GM10266 (cell line): ENCODE results near the gene ABCC2.

Experiments
- DNase-seq: peaks from one replicate; pipeline ENCODE4 v3.0.0; 2012; ENCODE audit errors: extremely low spot score
- CTCF ChIP-seq: IDR thresholded peaks from 2 replicates; pipeline ENCODE4 v1.5.1; 2012; ENCODE audit warnings: mild to moderate bottlenecking, low read depth; ENCODE audit not compliant: control insufficient read depth, insufficient read depth; ENCODE audit errors: missing control alignments

The ABCC2 gene

DNA sequence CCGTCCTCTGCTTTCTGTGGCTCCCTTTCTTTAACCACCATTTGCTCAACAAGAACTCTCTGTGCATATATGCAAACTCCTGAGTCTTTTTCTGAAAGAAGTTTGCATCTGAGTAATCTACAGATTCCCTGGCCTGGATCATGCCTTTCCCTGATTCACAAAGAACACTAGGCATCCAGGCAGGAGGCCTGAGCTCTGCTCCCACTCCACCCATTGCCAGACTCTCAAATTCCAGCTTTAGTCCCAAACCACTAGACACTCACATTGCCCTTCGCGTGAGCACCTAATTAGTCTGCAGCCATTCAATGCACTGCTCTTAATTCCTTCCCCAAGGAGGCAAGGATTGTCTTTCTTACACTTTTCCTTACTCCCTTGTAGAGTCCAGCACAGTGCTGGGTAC, 60.9 kb downstream of the ABCC2 start:
- no peak for DNase-seq

GRCh38 chr10:99844433-99844955, 62.1 kb downstream of the ABCC2 start:
- no peak for TF ChIP-seq CTCF
- DNase-seq, result no peak

More for the DNA sequence above, 60.9 kb downstream of the ABCC2 start:
- no peak for TF ChIP-seq CTCF

DNA sequence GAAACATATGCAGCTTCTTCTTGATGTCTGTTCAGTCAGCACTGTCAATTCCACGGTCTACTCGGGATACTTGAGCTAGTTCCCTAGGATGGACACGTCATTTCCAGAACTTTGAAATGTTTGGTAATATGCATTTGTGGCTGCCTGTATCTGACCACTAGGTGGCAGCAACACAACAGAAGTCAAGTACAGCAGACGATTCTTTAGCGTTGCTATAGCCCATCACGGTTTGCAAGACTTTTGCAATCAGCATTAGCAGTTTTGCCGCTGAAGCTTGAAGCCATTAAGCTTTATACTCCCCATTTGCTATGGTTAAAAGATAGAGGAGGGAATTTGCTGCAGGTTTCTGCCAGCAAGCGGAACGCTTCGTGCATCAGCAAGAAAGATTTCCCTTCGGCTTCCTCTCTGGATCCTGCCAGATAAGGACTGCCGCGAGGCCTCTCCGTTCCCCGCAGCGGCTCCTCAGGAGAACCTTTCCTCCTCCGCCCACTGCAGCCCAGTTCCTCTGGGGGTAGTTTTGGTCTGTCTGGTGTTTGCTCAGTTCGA, 63.5 kb downstream of the ABCC2 start:
- TF ChIP-seq CTCF, result peak; percentile 95
- DNase-seq, result peak; percentile 71

GRCh38 chr10:99849057-99849456, 66.6 kb downstream of the ABCC2 start:
- no peak for DNase-seq
- no peak for TF ChIP-seq CTCF

- DNase-seq, result no peak
- no peak for TF ChIP-seq CTCF
These were observed 67.1 kb downstream of the ABCC2 start for GRCh38 chr10:99849536-99849935.

DNA sequence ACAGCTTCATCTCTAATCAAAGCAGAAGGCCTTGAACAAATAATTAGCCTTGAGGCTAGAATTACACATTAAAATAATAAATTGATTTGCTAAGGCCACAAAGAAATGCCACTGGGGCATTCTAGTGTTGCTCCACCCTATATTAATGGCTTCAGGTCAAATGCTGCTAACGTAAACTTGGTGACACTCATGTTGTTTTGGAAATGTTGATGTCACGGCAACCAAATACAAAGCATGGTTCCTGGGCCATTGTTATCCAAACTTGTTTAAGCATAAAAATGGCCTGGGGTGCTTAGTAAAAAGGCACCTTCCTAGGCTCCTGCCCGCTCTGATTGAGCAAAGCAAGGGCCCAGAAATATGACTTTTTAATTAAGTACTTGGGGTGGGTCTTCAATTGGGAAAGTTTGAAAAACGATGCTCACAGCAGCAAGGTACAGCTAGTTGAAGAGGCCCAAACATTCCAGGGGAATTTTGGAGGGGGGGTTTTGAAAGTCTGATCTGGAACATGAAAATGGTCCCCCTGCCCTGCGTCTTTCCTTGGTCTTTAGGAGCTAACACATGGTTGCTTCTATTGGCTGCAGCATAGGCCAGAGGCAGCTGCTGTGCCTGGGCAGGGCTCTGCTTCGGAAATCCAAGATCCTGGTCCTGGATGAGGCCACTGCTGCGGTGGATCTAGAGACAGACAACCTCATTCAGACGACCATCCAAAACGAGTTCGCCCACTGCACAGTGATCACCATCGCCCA, 67.8 kb downstream of the ABCC2 start:
- DNase-seq, result no peak
- no peak for TF ChIP-seq CTCF

- no peak for TF ChIP-seq CTCF
- DNase-seq, result no peak
These were observed 68.4 kb downstream of the ABCC2 start for GRCh38 chr10:99850767-99851340.
